GM13976 (cell line): ENCODE measurements around the gene SORCS3.

Experiments used
- DNase-seq: peaks from one replicate; pipeline ENCODE4 v3.0.0; 2012; ENCODE audit warnings: low spot score
- in situ Hi-C: fragments of 300-500 bp; cut with MboI; formaldehyde crosslinking; loops from one replicate; pipeline ENCODE4 v1.12.0; 2022; ENCODE audit warnings: low sequenced_read_pairs, mixed read lengths, inconsistent platforms; ENCODE audit not compliant: unreplicated experiment
- TF ChIP-seq, protein P1 (sequence below): IDR thresholded peaks from 2 replicates; pipeline ENCODE4 v1.5.1; 2012; ENCODE audit warnings: borderline replicate concordance, mild to moderate bottlenecking; ENCODE audit not compliant: insufficient read depth; ENCODE audit errors: extremely low read depth, missing control alignments, control extremely low read depth

SORCS3 gene

DNA sequence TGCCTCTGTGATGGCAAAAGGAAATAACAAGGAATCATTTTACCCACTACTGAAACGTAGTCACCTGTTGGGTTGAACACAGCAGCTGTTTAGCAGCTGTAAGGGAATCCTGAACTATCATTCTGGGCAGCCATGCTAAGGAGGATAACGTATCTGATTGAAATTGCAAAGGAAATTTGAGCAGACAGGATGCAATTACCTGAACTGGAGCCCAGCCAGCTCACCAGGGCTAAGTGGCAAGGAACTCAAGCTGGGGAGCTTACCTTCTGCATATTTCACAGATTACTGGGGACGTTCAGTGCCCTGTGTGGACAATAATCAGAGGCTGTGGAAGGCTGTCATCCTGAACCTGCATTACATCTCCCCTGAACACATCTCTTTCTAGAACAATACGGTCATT lies 650.5 kb downstream of the SORCS3 start:
- TF ChIP-seq, protein P1, sequence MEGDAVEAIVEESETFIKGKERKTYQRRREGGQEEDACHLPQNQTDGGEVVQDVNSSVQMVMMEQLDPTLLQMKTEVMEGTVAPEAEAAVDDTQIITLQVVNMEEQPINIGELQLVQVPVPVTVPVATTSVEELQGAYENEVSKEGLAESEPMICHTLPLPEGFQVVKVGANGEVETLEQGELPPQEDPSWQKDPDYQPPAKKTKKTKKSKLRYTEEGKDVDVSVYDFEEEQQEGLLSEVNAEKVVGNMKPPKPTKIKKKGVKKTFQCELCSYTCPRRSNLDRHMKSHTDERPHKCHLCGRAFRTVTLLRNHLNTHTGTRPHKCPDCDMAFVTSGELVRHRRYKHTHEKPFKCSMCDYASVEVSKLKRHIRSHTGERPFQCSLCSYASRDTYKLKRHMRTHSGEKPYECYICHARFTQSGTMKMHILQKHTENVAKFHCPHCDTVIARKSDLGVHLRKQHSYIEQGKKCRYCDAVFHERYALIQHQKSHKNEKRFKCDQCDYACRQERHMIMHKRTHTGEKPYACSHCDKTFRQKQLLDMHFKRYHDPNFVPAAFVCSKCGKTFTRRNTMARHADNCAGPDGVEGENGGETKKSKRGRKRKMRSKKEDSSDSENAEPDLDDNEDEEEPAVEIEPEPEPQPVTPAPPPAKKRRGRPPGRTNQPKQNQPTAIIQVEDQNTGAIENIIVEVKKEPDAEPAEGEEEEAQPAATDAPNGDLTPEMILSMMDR: no peak
- in situ Hi-C loops: no loop called here

DNA sequence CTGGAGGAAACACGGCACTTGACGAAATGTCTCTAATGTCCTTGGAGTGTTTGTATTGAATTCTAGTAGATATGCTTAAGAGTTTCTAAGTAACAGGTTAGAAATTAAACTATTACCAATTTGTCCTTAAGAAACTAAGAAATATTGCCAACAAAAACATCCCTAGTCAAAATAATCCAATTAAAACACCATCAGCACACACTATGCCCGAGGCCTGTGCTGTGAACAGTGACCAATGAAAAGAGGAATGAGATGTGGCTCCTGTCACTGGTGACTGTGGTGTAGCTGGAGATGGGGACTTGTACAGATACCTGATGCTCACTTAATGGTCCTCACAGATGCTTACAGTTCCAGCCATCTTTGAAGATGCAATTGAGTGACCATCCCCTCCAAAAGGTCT lies 651.1 kb downstream of the SORCS3 start:
- TF ChIP-seq, protein P1: no peak
- DNase-seq: no peak
- in situ Hi-C loops: no loop called here

More for the DNA sequence above, 650.5 kb downstream of the SORCS3 start:
- DNase-seq: no peak
